Effector CD8-positive, alpha-beta T cell (primary cell): ENCODE results near the gene TBX15.
"Not testable (repeated sequence)": the region's sequence is repeated elsewhere in the genome, so short reads cannot be mapped to it uniquely, and the experiment has no call there.

Experiments
- DNase-seq: peaks from one replicate; lab custom pipeline; 2025; lab: John Stamatoyannopoulos, UW

The TBX15 gene

DNA sequence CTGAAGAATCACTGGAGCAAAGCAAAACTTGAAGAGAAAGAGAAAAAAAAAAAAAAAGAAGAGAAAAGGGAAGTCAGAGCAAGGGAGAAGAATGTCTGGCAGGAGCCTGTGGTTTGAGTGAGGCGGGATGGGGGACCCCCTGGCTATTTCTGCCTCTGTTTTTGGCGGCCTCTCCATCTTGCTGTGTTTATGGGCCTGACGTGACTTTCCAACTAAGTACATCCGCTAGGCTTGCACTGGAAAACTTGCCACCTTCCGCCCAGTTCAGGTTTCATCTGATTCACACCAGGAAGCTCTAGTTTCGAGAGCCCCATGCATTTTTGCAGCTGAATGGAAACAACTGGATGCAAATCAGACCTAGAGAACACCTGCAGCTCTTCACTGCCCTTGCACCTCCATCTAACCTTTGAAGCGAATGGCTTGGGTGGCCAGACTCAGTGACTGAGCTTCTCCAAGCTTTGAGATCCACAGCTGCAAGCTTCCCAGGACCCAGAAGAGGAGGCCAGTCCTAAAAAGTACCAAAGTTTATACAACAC, 28.0 kb downstream of the TBX15 start:
- DNase-seq = no peak

DNA sequence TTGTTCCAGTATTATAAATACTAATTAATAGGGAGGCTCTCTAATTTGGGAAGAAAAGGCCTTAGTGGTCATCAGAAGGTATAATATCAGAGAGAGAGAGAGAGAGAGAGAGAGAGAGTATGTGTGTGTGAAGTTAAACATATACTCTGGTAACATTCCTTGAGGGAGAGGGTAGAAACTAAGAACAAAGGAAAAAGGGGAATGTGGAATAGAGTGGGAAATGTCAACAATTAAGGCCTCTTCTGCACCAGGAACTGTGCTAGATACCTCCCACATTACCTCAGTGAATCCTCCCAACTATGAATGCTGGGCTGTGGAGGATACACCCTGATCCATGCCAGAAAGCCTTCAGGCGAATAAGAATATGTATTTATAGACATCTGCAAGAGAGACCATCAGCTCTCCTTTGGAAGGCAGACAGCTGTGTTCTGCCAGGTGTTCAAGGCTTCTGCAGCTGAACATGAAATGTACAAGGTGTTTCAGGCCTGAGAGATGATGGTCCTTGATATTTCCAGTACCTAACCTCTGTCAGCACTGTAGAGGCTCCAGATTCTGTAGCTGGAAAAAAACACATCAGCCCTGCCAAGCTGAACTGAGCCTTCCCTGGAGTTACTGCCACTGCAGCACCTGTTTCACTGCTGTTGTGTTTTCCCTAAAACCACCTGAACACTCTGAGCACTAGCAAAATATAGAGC, 29.1 kb downstream of the TBX15 start:
- DNase-seq = no peak

GRCh38 chr1:118958140-118958539, 30.0 kb downstream of the TBX15 start:
- DNase-seq = no peak

DNA sequence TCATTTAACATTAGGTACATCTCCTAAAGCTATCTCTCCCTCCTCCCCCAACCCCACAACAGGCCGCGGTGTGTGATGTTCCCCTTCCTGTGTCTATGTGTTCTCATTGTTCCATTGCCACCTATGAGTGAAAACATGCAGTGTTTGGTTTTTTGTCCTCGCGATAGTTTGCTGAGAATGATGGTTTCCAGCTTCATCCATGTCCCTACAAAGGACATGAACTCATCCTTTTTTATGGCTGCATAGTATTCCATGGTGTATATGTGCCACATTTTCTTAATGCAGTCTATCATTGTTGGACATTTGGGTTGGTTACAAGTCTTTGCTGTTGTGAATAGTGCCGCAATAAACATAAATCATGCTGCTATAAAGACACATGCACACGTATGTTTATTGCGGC, 30.6 kb downstream of the TBX15 start:
- DNase-seq = not testable (repeated sequence)

- DNase-seq = no peak
These were observed 33.7 kb downstream of the TBX15 start for GRCh38 chr1:118954301-118954905.

DNA sequence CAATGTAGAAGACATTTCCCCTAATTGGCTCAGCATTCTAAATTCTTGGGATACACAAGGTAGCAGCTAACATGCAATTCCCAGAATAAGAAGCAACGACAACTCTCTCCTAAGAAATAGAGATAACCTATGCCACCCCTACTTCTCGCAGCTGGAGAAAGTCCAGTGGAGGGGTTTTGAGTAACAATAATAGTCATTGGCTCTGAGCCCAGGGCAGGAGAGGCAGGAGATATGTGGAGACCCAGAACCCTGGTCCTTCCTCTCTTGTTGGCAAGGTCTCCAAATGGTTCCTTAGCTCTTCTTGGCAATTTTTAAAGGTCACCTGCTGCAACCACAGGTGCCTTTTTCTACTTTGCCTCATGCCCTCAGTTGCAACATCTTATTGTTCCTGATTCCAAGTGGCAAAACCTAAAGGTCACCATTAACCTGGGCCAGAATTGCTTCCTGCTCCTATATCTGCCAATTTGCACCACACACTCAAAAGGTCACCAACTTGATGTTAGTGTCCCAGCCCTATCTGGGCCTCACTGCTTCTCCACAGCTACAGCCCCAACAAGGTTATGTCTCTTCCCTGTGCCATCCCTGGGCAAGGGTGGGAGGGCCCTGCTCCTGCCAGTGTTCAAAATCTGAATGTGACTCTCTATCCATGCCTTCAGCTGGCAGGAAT, 36.7 kb downstream of the TBX15 start:
- DNase-seq = no peak

DNA sequence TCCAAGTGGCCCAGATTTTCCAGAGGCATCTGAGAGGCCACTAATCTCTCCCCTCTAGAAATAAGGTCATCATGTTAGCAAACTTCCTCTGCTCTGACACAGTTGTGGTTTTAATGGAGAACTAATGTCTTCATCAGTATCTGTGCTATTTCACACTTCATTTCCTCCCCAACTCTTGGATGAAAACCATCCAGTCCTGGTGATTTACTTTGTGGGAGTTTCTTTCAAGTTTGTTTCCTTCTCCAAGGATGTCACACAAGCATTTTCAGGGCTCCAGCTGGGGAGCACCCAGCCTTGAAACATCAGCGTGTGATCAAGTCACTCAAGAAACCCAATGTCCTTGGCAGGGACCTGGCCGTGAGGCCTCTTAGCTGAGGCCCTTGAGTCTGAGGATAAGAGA, 38.8 kb downstream of the TBX15 start:
- no peak for DNase-seq

DNA sequence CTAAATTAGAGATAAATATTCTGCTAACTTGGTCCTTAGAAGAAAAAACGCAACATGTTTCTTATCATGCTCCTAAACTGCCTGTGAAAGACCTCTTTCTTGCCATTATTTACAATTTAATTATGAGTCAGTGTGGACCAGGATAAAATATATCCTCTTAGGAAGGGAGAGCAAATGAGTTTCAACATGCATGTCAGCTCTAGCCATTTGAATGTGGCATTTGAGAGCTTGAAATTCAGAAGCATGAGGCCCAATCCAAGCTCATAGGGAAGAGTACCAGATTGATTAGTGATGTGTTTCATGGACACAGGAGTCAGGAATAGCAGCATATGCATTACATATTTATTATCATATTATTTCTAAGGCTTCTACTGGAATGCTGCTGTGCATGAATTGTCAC, 39.3 kb downstream of the TBX15 start:
- no peak for DNase-seq

DNA sequence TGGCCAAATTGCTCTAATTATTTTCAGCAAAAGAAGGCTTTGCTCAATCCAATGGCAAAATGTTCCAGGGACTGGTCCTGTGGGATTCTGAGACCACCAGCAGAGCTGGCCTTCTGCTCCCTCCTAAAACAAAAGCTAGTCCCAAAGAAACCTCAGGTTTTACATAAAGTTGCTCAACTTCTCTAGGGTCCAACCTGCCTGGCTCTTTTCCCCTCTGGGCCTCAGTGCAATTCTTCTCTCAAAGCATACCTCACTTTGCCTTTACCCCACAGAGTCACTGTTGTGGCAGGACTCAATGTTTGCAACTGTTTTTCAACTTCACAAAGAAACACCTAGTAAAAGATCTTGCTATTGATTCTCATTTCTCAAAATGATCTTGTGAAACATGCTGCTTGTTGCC, 39.8 kb downstream of the TBX15 start:
- no peak for DNase-seq

- DNase-seq = no peak
These were observed 40.4 kb downstream of the TBX15 start for GRCh38 chr1:118947790-118948189.

DNA sequence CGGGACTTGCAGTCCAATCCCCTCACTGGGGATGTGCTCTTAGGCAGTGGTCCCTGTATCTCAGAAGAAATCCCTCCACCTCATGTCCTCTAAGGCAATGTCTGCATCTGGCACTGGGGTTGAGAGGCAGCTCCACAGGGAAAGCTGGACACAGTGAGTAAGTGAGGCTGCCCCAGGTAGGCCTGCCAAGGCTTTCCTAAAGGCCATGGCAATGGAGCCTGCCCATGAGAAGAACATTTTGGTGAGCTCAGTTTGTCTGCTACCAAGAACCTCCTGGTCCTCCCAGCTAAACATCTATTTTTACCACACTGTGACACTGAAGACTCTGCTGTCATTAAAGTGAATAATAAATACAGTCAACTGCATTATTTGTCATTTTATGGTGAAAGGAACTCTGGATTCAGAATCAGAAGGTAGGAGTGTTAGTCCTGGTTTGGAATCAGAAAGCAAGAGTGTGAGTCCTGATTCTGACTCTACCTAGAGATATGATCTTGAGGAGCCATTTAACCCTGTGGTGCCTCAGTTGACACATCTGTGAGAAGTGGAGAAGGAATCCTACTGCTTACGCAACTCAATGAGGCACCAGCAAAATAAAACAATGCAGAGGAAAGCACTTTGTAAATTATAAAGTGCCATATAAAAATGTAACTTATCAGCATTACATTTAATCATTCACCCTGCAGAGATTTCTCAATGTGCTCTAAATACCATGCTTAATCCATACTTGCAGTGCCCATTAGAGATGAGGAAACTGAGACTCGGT, 41.0 kb downstream of the TBX15 start:
- DNase-seq = no peak

- DNase-seq = no peak
These were observed 42.7 kb downstream of the TBX15 start for GRCh38 chr1:118945489-118945888.

DNA sequence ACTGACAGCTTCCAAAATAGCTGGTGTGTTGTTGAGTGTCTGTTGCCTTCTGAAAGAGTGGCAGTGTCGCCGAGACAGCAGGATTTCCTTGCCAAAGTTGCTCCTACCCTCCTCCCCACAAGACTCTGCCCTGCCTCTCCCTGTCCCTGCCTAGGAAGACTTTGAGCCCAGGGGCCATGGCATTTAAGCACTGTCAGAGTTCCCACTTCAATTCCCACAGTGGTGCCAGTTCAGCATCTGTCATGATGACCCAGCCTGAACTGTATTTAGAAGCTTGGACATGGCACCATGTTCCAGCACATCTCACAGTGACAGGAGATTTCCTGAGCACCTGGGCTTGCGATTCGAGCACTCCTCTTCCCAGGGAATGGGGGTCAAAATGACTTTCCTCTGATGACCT, 43.6 kb downstream of the TBX15 start:
- DNase-seq = no peak

DNA sequence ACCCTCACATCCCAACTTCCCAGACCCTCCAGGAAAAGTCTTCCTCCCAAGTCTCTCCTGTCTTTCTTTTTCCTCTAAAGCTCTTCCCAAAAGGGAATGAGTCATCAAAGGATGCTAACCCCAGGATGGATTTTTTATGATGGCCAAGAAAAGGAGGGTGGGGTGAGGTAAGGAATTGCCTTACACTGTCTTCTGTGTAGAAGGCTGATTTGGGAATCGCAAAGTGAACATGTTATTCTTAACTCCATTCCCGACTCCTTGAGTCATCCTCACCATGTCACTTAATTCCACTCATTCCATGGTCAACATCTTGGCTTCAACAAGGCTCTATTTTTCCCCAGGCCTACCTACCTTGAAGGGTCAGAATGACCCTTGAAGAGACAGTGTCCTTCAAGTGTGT, 44.0 kb downstream of the TBX15 start:
- DNase-seq = no peak

- DNase-seq = no peak
These were observed 47.2 kb downstream of the TBX15 start for GRCh38 chr1:118940957-118941356.

- DNase-seq = no peak
These were observed 50.6 kb downstream of the TBX15 start for GRCh38 chr1:118937413-118938072.

DNA sequence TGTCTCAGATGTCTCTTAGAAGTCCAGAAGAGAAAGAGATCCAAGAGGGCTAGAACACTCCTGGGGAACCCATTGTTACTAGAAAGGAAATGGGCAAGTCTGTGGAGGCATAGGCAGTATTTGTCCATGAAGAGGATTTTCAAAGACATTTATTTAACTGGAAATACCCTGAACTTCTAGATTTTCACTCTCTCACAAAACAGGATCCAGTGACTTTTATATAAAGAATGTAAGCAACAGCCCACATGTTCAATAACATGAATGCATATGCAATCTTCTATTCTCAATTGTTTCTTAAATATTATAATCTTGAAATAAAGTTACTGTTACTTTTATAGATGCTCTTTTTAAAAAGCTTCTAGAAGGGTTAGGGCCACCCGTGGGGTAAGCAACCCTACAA, 53.4 kb downstream of the TBX15 start:
- no peak for DNase-seq

DNA sequence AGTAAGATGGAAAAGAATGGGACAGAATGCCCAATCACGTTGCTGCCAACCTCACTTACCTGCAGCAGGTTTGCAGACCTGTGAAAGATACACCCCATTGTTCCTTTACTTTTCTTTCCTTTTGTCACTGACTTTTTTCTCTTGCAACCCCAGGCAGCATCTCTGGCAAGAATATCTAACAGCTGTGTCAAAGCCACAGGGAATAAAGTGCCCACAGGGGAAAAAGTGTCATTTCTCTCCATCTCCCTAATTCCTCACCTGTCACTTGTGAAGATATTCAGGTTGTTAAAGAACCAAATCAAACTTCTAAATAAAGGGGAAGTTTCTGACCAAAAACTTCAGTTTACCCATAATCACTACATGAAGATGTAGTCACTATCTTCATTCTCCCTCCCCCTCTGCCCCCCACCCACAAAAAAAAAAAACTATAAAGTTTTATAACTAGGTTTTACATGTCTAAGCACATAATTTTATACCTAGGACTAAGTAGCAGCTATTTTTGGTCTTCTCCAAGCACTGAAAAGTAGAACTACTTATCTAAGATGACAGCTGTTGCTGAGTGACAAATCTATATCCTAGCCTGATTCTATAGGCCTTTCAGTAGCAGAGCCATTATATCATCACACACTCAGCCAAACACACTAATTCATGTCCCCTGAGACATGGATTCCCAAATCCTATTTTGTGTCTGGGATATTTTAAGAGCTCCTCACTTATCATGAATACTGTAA, 54.9 kb downstream of the TBX15 start:
- no peak for DNase-seq

DNA sequence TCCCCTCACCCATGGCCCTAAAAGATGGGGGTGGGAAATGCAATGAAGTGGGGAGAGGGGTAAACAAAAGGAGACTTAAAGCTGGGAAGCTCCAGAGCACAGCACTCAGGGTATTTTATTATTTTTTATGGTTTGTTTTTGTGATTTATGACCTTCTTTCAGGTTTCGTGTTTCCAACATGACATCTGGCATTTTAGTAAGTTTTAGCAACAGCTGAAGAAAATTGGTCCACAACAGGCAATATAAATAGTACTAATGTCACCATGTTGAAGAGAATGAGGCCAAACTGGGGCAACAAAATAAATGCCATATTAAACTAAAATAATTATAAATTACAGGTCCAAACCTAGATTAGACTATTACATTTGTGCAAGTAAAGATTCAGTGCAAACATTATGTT, 56.3 kb downstream of the TBX15 start:
- no peak for DNase-seq

- DNase-seq = no peak
These were observed 59.2 kb downstream of the TBX15 start for GRCh38 chr1:118928739-118929554.
